SU-DHL-6 (cell line): ENCODE data around the gene GYPB.

Source experiments
- EZH2phosphoT487 ChIP-seq: fragments of 200-600 bp; sonication (generic), shearing (Covaris generic); conservative IDR thresholded peaks from 2 replicates; pipeline ENCODE4 v1.6.1; 2018; ENCODE audit warnings: mild to moderate bottlenecking, antibody characterized with exemption, low read length, moderate library complexity, mixed read lengths
- TF ChIP-seq, protein P1 (sequence below): fragments of 200-600 bp; sonication (generic); IDR thresholded peaks from one replicate; pipeline ENCODE4 v1.5.1; 2017; ENCODE audit warnings: antibody characterized with exemption, mild to moderate bottlenecking, low read length, moderate library complexity; ENCODE audit not compliant: insufficient read depth, poor library complexity, severe bottlenecking

GRCh38 chr4:144056800-144057199 is 37.6 kb upstream of the GYPB start:
- TF ChIP-seq, protein P1, sequence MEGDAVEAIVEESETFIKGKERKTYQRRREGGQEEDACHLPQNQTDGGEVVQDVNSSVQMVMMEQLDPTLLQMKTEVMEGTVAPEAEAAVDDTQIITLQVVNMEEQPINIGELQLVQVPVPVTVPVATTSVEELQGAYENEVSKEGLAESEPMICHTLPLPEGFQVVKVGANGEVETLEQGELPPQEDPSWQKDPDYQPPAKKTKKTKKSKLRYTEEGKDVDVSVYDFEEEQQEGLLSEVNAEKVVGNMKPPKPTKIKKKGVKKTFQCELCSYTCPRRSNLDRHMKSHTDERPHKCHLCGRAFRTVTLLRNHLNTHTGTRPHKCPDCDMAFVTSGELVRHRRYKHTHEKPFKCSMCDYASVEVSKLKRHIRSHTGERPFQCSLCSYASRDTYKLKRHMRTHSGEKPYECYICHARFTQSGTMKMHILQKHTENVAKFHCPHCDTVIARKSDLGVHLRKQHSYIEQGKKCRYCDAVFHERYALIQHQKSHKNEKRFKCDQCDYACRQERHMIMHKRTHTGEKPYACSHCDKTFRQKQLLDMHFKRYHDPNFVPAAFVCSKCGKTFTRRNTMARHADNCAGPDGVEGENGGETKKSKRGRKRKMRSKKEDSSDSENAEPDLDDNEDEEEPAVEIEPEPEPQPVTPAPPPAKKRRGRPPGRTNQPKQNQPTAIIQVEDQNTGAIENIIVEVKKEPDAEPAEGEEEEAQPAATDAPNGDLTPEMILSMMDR = no peak
- TF ChIP-seq EZH2phosphoT487 = no peak
